ENCODE measurements around the gene HOMER2.
A peak's percentile ranks its signal among the peaks of the same experiment; 100 is the strongest.

Gene HOMER2

GRCh38 chr15:82852941-82853561 lies 99.5 kb downstream of the HOMER2 start:
- H3K9ac ChIP-seq (ENCODE audit: low read depth in 1 of 2, low read length in 2 of 2), result no peak overlapping the region
- no peaks in the 10 kb centered on the region for H3K9me3 ChIP-seq (ENCODE audit: control insufficient read depth in 2 of 2, low read length in 2 of 2)
- no peaks in the 10 kb centered on the region for H3K36me3 ChIP-seq (ENCODE audit: control insufficient read depth in 2 of 2, insufficient read depth in 2 of 2, low read length in 2 of 2)
- no peak overlapping the region for H3K27ac ChIP-seq (ENCODE audit: low read depth in 2 of 2, low read length in 2 of 2)
- H3K27me3 ChIP-seq (ENCODE audit: control insufficient read depth in 2 of 2, insufficient read depth in 2 of 2, low read length in 2 of 2), result no peaks in the 10 kb centered on the region
- peaks cover 3 to 5% of the 10 kb centered on the region in 2 donors for H3K4me1 ChIP-seq (ENCODE audit: control insufficient read depth in 2 of 2, insufficient read depth in 2 of 2, low read length in 2 of 2)
- no peak overlapping the region for H3K4me3 ChIP-seq (ENCODE audit: low read length in 2 of 2)

- Histone ChIP-seq H3K9ac (ENCODE audit: low read depth in 1 of 2, low read length in 2 of 2) (no peak overlapping the region), H3K27me3 (ENCODE audit: control insufficient read depth in 2 of 2, insufficient read depth in 2 of 2, low read length in 2 of 2) (no peaks in the 10 kb centered on the region), H3K36me3 (ENCODE audit: control insufficient read depth in 2 of 2, insufficient read depth in 2 of 2, low read length in 2 of 2) (no peaks in the 10 kb centered on the region), H3K4me3 (ENCODE audit: low read length in 2 of 2) (no peak overlapping the region), H3K27ac (ENCODE audit: low read depth in 2 of 2, low read length in 2 of 2) (no peak overlapping the region), H3K4me1 (ENCODE audit: control insufficient read depth in 2 of 2, insufficient read depth in 2 of 2, low read length in 2 of 2) (peaks cover 3 to 5% of the 10 kb centered on the region in 2 donors), H3K9me3 (ENCODE audit: control insufficient read depth in 2 of 2, low read length in 2 of 2) (no peaks in the 10 kb centered on the region)
These were observed 100.5 kb downstream of the HOMER2 start for GRCh38 chr15:82851981-82852511.

GRCh38 chr15:82851306-82851850 lies 101.1 kb downstream of the HOMER2 start:
- no peak overlapping the region for H3K27ac ChIP-seq (ENCODE audit: low read depth in 2 of 2, low read length in 2 of 2)

GRCh38 chr15:82850731-82851130 lies 101.8 kb downstream of the HOMER2 start:
- no peak overlapping the region for H3K9ac ChIP-seq (ENCODE audit: low read depth in 1 of 2, low read length in 2 of 2)
- H3K4me1 ChIP-seq (ENCODE audit: control insufficient read depth in 2 of 2, insufficient read depth in 2 of 2, low read length in 2 of 2), result peaks cover 3 to 5% of the 10 kb centered on the region in 2 donors
- no peaks in the 10 kb centered on the region for H3K36me3 ChIP-seq (ENCODE audit: control insufficient read depth in 2 of 2, insufficient read depth in 2 of 2, low read length in 2 of 2)
- H3K4me3 ChIP-seq (ENCODE audit: low read length in 2 of 2), result no peak overlapping the region
- H3K9me3 ChIP-seq (ENCODE audit: control insufficient read depth in 2 of 2, low read length in 2 of 2), result no peaks in the 10 kb centered on the region
- no peaks in the 10 kb centered on the region for H3K27me3 ChIP-seq (ENCODE audit: control insufficient read depth in 2 of 2, insufficient read depth in 2 of 2, low read length in 2 of 2)
- H3K27ac ChIP-seq (ENCODE audit: low read depth in 2 of 2, low read length in 2 of 2), result no peak overlapping the region

More at GRCh38 chr15:82851306-82851850, 101.1 kb downstream of the HOMER2 start:
- H3K9me3 ChIP-seq (ENCODE audit: control insufficient read depth in 2 of 2, low read length in 2 of 2), result no peaks in the 10 kb centered on the region
- H3K9ac ChIP-seq (ENCODE audit: low read depth in 1 of 2, low read length in 2 of 2), result no peak overlapping the region
- H3K36me3 ChIP-seq (ENCODE audit: control insufficient read depth in 2 of 2, insufficient read depth in 2 of 2, low read length in 2 of 2), result no peaks in the 10 kb centered on the region
- peaks cover 3 to 5% of the 10 kb centered on the region in 2 donors for H3K4me1 ChIP-seq (ENCODE audit: control insufficient read depth in 2 of 2, insufficient read depth in 2 of 2, low read length in 2 of 2)
- H3K27me3 ChIP-seq (ENCODE audit: control insufficient read depth in 2 of 2, insufficient read depth in 2 of 2, low read length in 2 of 2), result no peaks in the 10 kb centered on the region
- no peak overlapping the region for H3K4me3 ChIP-seq (ENCODE audit: low read length in 2 of 2)

GRCh38 chr15:82849556-82850512 lies 102.7 kb downstream of the HOMER2 start:
- peak overlapping the region; percentile 20 to 52 for H3K4me3 ChIP-seq (ENCODE audit: low read length in 2 of 2)
- H3K27ac ChIP-seq (ENCODE audit: low read depth in 2 of 2, low read length in 2 of 2), result no peak overlapping the region
- no peaks in the 10 kb centered on the region for H3K36me3 ChIP-seq (ENCODE audit: control insufficient read depth in 2 of 2, insufficient read depth in 2 of 2, low read length in 2 of 2)
- no peaks in the 10 kb centered on the region for H3K27me3 ChIP-seq (ENCODE audit: control insufficient read depth in 2 of 2, insufficient read depth in 2 of 2, low read length in 2 of 2)
- no peaks in the 10 kb centered on the region for H3K9me3 ChIP-seq (ENCODE audit: control insufficient read depth in 2 of 2, low read length in 2 of 2)
- peaks cover 3 to 5% of the 10 kb centered on the region in 2 donors for H3K4me1 ChIP-seq (ENCODE audit: control insufficient read depth in 2 of 2, insufficient read depth in 2 of 2, low read length in 2 of 2)
- H3K9ac ChIP-seq (ENCODE audit: low read depth in 1 of 2, low read length in 2 of 2), result no peak overlapping the region

DNA sequence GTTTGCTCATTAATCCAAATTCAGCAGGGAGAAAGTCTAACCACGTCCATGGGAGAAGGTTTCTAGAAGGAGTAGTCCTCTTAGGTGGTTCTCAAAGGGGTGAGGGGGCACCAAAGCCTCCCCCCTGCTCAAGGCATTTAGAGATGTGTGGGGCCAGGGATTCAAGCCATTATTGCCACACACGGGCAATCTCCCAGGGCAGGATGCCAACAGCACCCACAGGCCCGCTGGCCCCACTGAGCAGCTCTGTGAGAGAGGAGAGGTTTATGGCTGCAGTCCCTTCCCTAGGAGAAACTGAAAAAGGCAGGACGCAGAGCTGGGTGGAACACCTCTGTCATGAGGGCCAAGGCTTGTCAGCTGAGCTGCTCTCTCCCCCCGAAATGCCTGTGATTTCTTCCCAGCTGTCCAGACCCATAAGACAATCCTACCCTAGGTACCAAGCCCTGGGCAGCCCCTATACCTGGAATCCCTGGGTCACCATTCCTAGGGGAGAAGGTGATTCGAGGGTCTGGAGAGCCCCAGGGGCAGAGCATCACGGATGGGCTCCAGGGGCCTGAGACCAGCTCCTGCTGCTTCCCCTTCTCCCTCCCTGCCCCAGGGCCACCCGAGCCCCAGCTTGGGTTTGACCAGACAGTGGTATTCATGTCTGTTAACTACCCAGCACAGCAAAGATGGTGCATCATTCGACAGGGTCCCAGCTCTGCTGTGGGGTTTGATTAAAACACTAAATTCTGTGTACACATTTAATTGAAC lies 104.1 kb downstream of the HOMER2 start:
- Histone ChIP-seq H3K4me3 (ENCODE audit: low read length in 2 of 2) (no peak overlapping the region), H3K36me3 (ENCODE audit: control insufficient read depth in 2 of 2, insufficient read depth in 2 of 2, low read length in 2 of 2) (no peaks in the 10 kb centered on the region), H3K4me1 (ENCODE audit: control insufficient read depth in 2 of 2, insufficient read depth in 2 of 2, low read length in 2 of 2) (peaks cover 3 to 5% of the 10 kb centered on the region in 2 donors), H3K27me3 (ENCODE audit: control insufficient read depth in 2 of 2, insufficient read depth in 2 of 2, low read length in 2 of 2) (no peaks in the 10 kb centered on the region), H3K27ac (ENCODE audit: low read depth in 2 of 2, low read length in 2 of 2) (no peak overlapping the region), H3K9me3 (ENCODE audit: control insufficient read depth in 2 of 2, low read length in 2 of 2) (no peaks in the 10 kb centered on the region), H3K9ac (ENCODE audit: low read depth in 1 of 2, low read length in 2 of 2) (no peak overlapping the region)

- Histone ChIP-seq H3K9me3 (ENCODE audit: control insufficient read depth in 2 of 2, low read length in 2 of 2) (no peaks in the 10 kb centered on the region), H3K4me3 (ENCODE audit: low read length in 2 of 2) (no peak overlapping the region), H3K4me1 (ENCODE audit: control insufficient read depth in 2 of 2, insufficient read depth in 2 of 2, low read length in 2 of 2) (peaks cover 3 to 5% of the 10 kb centered on the region in 2 donors), H3K27ac (ENCODE audit: low read depth in 2 of 2, low read length in 2 of 2) (no peak overlapping the region), H3K36me3 (ENCODE audit: control insufficient read depth in 2 of 2, insufficient read depth in 2 of 2, low read length in 2 of 2) (no peaks in the 10 kb centered on the region), H3K27me3 (ENCODE audit: control insufficient read depth in 2 of 2, insufficient read depth in 2 of 2, low read length in 2 of 2) (no peaks in the 10 kb centered on the region), H3K9ac (ENCODE audit: low read depth in 1 of 2, low read length in 2 of 2) (no peak overlapping the region)
These were observed 104.8 kb downstream of the HOMER2 start for GRCh38 chr15:82847703-82848102.

DNA sequence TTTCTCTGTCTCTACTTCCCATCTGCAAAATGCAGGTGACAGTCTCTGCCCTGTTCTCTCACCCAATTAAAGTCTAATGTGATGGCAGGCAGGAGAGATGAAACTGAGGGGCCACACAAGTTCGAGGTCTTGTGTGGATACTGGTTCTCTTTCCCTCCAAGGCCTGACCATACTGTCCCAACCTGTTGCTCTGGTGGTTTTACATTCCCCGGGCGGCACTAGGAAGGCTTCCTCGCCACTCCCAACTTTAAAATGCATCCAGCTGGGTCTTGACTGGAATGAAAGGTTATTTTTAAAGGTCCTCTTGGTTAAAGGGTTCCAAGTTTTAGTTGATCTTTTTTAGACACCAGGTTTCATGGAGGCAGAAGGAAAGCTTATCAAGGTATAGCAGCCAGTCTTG lies 105.9 kb downstream of the HOMER2 start:
- H3K36me3 ChIP-seq (ENCODE audit: control insufficient read depth in 2 of 2, insufficient read depth in 2 of 2, low read length in 2 of 2), result no peaks in the 10 kb centered on the region
- no peak overlapping the region for H3K4me3 ChIP-seq (ENCODE audit: low read length in 2 of 2)
- H3K9ac ChIP-seq (ENCODE audit: low read depth in 1 of 2, low read length in 2 of 2), result no peak overlapping the region
- no peaks in the 10 kb centered on the region for H3K9me3 ChIP-seq (ENCODE audit: control insufficient read depth in 2 of 2, low read length in 2 of 2)
- no peaks in the 10 kb centered on the region for H3K27me3 ChIP-seq (ENCODE audit: control insufficient read depth in 2 of 2, insufficient read depth in 2 of 2, low read length in 2 of 2)
- peaks cover 3 to 5% of the 10 kb centered on the region in 2 donors for H3K4me1 ChIP-seq (ENCODE audit: control insufficient read depth in 2 of 2, insufficient read depth in 2 of 2, low read length in 2 of 2)
- H3K27ac ChIP-seq (ENCODE audit: low read depth in 2 of 2, low read length in 2 of 2), result no peak overlapping the region

DNA sequence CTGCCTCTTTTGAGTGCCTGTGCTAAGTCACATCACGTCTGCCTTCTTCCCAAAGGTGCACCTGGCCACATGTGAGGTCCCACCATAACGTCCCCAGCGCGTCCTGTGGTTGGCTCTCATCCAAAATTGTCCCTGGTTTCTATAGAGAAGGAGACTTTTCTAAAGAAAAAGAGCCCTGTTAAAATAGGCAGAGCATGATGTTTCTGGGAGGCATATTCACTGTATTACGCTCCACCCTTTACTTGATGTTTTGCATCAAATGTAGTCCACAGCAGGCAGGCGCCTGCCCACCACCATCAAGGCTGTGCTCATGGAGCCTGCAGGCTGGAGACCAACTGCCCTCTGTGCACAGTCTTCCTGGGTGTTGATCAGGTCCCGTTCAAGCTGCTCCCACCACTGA lies 106.8 kb downstream of the HOMER2 start:
- Histone ChIP-seq H3K9me3 (ENCODE audit: control insufficient read depth in 2 of 2, low read length in 2 of 2) (no peaks in the 10 kb centered on the region), H3K27ac (ENCODE audit: low read depth in 2 of 2, low read length in 2 of 2) (no peak overlapping the region), H3K36me3 (ENCODE audit: control insufficient read depth in 2 of 2, insufficient read depth in 2 of 2, low read length in 2 of 2) (no peaks in the 10 kb centered on the region), H3K4me1 (ENCODE audit: control insufficient read depth in 2 of 2, insufficient read depth in 2 of 2, low read length in 2 of 2) (peaks cover 3 to 5% of the 10 kb centered on the region in 2 donors), H3K9ac (ENCODE audit: low read depth in 1 of 2, low read length in 2 of 2) (no peak overlapping the region), H3K27me3 (ENCODE audit: control insufficient read depth in 2 of 2, insufficient read depth in 2 of 2, low read length in 2 of 2) (no peaks in the 10 kb centered on the region), H3K4me3 (ENCODE audit: low read length in 2 of 2) (no peak overlapping the region)
